MM.1S (cell line): ENCODE results near the gene PTPRG.

Source experiments
- DNase-seq: peaks from one replicate; pipeline ENCODE4 v3.0.0-alpha.2; 2015
- H2AFZ ChIP-seq: fragments of 300-600 bp; sonication (generic); 2 replicates; pipeline ENCODE4 v1.6.0; 2016; ENCODE audit warnings: antibody characterized with exemption, low read length
- H3F3A ChIP-seq: fragments of 300-600 bp; sonication (generic); 2 replicates; pipeline ENCODE4 v1.6.1; 2016; ENCODE audit warnings: mild to moderate bottlenecking, antibody characterized with exemption, low read length, moderate library complexity, mixed read lengths; ENCODE audit not compliant: insufficient read depth
- H3K27ac ChIP-seq: fragments of 300-600 bp; sonication (generic); 2 replicates; pipeline ENCODE4 v1.5.1; 2016; ENCODE audit warnings: mild to moderate bottlenecking, low read length
- H3K27me3 ChIP-seq: fragments of 300-600 bp; sonication (generic); replicated peaks from 2 replicates; pipeline ENCODE4 v1.6.0; 2016; ENCODE audit warnings: low read length; ENCODE audit not compliant: insufficient read depth
- H3K36me3 ChIP-seq: fragments of 300-600 bp; sonication (generic); replicated peaks from 2 replicates; pipeline ENCODE4 v1.6.1; 2016; ENCODE audit warnings: mild to moderate bottlenecking, low read length, mixed read lengths; ENCODE audit not compliant: insufficient read depth
- H3K4me1 ChIP-seq: fragments of 300-600 bp; sonication (generic); 2 replicates; pipeline ENCODE4 v1.6.1; 2016; ENCODE audit warnings: low read length, mixed read lengths
- H3K4me2 ChIP-seq: fragments of 300-600 bp; sonication (generic); 2 replicates; pipeline ENCODE4 v1.6.0; 2016; ENCODE audit warnings: low read depth, low read length
- H3K4me3 ChIP-seq: fragments of 300-600 bp; sonication (generic); 2 replicates; pipeline ENCODE4 v1.5.1; 2016; ENCODE audit warnings: low read length, mixed read lengths
- H3K79me2 ChIP-seq: fragments of 300-600 bp; sonication (generic); 2 replicates; pipeline ENCODE4 v1.6.1; 2016; ENCODE audit warnings: mixed run types, low read length, mixed read lengths
- H3K9ac ChIP-seq: fragments of 300-600 bp; sonication (generic); 2 replicates; pipeline ENCODE4 v1.6.1; 2016; ENCODE audit warnings: low read length, mixed read lengths
- H3K9me2 ChIP-seq: fragments of 300-600 bp; sonication (generic); replicated peaks from 2 replicates; pipeline ENCODE4 v1.6.1; 2016; ENCODE audit warnings: mild to moderate bottlenecking, low read length, mixed read lengths; ENCODE audit not compliant: insufficient read depth
- H3K9me3 ChIP-seq: fragments of 300-600 bp; sonication (generic); replicated peaks from 2 replicates; pipeline ENCODE4 v1.6.1; 2016; ENCODE audit warnings: mild to moderate bottlenecking, low read length, mixed read lengths; ENCODE audit not compliant: insufficient read depth
- H4K20me1 ChIP-seq: fragments of 300-600 bp; sonication (generic); 2 replicates; pipeline ENCODE4 v1.6.1; 2016; ENCODE audit warnings: mild to moderate bottlenecking, low read length, moderate library complexity, mixed read lengths; ENCODE audit not compliant: insufficient read depth
- EZH2 ChIP-seq: fragments of 300-600 bp; sonication (generic); optimal IDR thresholded peaks from 2 replicates; pipeline ENCODE3; 2017; ENCODE audit warnings: low read depth, mild to moderate bottlenecking, antibody characterized with exemption, low read length, mixed read lengths
- EZH2phosphoT487 ChIP-seq: fragments of 300-600 bp; sonication (generic); IDR thresholded peaks from 2 replicates; pipeline ENCODE4 v1.6.1; 2018; ENCODE audit warnings: antibody characterized with exemption, low read length
- TF ChIP-seq, protein P1 (sequence below): fragments of 300-600 bp; sonication (generic); IDR thresholded peaks from 2 replicates; pipeline ENCODE4 v1.5.1; 2016; ENCODE audit warnings: antibody characterized with exemption, low read length, mixed read lengths

Gene PTPRG

DNA sequence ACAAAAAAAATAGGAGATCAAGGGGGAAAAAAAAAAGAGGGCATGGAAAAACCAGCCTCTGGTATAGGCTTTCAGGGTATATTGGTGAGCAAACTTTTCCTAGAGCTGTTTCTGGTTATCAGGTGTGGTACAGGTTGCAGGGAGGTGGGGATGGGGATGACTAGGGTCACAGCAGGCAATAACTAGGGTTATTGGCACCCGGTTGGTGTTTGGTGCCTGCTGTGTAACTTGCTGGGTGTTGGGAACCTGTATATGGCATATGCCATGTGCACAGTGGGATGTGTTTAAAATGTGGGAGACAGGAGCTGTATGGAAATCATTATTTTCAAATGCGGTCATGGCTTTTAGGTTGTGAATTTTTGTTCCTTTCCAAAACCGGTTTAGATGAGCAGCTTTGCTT is 119.2 kb downstream of the PTPRG start:
- Histone ChIP-seq H3K4me1 (no peaks in the 10 kb centered on the region), H3K79me2 (peaks cover 43% of the 10 kb centered on the region), H3K4me2 (no peak overlapping the region)

DNA sequence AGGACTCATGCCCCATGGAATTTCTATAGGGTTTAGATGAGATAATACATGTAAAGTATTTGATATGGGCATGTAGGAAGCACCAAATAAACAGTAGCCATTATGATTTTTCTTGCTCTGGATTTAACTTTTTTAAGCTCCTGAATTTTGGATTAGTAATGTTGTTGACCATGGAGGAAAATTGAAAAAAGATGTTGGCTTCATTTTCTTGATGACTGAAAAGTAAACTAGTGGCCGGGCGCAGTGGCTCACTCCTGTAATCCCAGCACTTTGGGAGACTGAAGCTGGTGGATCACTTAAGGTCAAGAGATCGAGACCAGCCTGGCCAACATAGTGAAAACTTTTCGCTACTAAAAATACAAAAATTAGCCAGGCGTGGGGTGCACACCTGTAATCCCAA is 120.3 kb downstream of the PTPRG start:
- no peak overlapping the region for H3K9ac ChIP-seq
- no peak overlapping the region for H2AFZ ChIP-seq
- H4K20me1 ChIP-seq: no peaks in the 10 kb centered on the region
- H3K9me3 ChIP-seq: no peaks in the 10 kb centered on the region
- H3F3A ChIP-seq: no peaks in the 10 kb centered on the region
- H3K27ac ChIP-seq: no peak overlapping the region
- H3K4me3 ChIP-seq: no peak overlapping the region
- H3K4me1 ChIP-seq: no peaks in the 10 kb centered on the region
- H3K27me3 ChIP-seq: no peaks in the 10 kb centered on the region
- peaks cover 50% of the 10 kb centered on the region for H3K79me2 ChIP-seq
- TF ChIP-seq EZH2 (no peak), EZH2phosphoT487 (no peak)
- TF ChIP-seq, protein P1, sequence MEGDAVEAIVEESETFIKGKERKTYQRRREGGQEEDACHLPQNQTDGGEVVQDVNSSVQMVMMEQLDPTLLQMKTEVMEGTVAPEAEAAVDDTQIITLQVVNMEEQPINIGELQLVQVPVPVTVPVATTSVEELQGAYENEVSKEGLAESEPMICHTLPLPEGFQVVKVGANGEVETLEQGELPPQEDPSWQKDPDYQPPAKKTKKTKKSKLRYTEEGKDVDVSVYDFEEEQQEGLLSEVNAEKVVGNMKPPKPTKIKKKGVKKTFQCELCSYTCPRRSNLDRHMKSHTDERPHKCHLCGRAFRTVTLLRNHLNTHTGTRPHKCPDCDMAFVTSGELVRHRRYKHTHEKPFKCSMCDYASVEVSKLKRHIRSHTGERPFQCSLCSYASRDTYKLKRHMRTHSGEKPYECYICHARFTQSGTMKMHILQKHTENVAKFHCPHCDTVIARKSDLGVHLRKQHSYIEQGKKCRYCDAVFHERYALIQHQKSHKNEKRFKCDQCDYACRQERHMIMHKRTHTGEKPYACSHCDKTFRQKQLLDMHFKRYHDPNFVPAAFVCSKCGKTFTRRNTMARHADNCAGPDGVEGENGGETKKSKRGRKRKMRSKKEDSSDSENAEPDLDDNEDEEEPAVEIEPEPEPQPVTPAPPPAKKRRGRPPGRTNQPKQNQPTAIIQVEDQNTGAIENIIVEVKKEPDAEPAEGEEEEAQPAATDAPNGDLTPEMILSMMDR: no peak
- no peak for DNase-seq
- H3K9me2 ChIP-seq: no peaks in the 10 kb centered on the region
- H3K4me2 ChIP-seq: no peak overlapping the region
- H3K36me3 ChIP-seq: no peaks in the 10 kb centered on the region

More for the DNA sequence above, 119.2 kb downstream of the PTPRG start:
- TF ChIP-seq EZH2 (no peak), EZH2phosphoT487 (no peak)
- TF ChIP-seq, protein P1: no peak
- Histone ChIP-seq H3K27ac (no peak overlapping the region), H2AFZ (no peak overlapping the region), H3F3A (no peaks in the 10 kb centered on the region), H3K4me3 (no peak overlapping the region), H3K9me3 (no peaks in the 10 kb centered on the region), H3K9me2 (no peaks in the 10 kb centered on the region), H3K36me3 (no peaks in the 10 kb centered on the region), H3K9ac (no peak overlapping the region), H4K20me1 (no peaks in the 10 kb centered on the region), H3K27me3 (no peaks in the 10 kb centered on the region)
- no peak for DNase-seq

DNA sequence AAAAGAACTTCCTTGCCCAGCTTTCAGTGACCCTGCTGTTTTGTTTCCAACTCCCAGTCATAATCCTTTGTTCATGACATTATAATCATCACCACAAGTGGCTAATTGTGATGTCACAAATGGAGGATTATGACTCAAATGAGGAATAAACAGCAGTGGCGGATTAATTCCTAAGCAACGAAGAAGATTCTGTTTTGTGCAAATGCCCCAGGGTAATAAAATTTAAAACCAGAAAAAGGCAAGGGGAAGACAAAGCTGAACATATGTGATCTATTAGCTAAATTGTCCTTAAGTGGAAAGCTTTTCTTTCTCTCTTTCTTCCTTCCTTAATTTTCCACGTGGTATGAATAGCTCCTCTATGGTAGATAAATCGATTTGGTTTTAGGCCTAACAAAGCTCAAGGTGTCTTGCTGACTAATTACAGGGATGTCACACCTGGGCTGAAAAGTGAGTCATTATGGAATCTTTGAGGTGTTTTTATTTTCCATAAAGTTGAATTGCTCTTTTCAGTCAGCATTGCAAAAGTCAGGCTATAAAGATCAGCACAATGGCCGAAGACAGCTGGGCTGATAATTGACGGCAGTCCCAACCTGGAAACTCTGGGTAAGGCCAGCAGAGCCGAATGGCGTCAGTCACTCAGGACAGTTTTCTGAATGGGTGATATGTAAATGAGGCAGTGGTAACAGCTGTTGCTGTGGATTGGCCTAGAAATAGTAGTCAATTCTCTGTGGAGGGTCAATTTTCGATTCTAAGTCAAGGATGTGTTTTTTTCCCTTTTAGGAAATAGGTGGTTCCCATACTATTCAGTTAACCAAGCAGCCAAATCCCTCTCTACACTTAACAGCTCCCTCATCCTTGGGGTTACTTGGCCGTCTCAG is 121.5 kb downstream of the PTPRG start:
- Histone ChIP-seq H2AFZ (no peak overlapping the region), H3K9me2 (no peaks in the 10 kb centered on the region), H3K27me3 (no peaks in the 10 kb centered on the region), H3K36me3 (no peaks in the 10 kb centered on the region), H3K27ac (no peak overlapping the region), H3K9ac (no peak overlapping the region), H4K20me1 (no peaks in the 10 kb centered on the region), H3F3A (no peaks in the 10 kb centered on the region), H3K4me3 (no peak overlapping the region), H3K4me2 (no peak overlapping the region), H3K9me3 (no peaks in the 10 kb centered on the region), H3K4me1 (no peaks in the 10 kb centered on the region), H3K79me2 (peaks cover 46% of the 10 kb centered on the region)
- TF ChIP-seq EZH2phosphoT487 (no peak), EZH2 (no peak)
- TF ChIP-seq, protein P1: no peak
- DNase-seq: no peak
